Caco-2 (cell line): ENCODE data around the gene BAIAP2L2. TPM values are rescaled to one million over a fixed set of nuclear protein-coding genes. Genes with fewer than 3 reads are reported as not detected.

Source experiments
- BruUV-seq: library from RNA; stranded (reverse); fragments of 400-500 nt; replicated peaks from 2 replicates; lab custom pipeline; 2021; lab: Mats Ljungman, UMichigan
- CTCF ChIA-PET: fragments of 300-600 bp; sonication (Branson Sonifier 250); formaldehyde crosslinking; loops from one replicate; lab custom pipeline; 2022; ENCODE audit warnings: antibody characterized with exemption; lab: Charles Lee
- POLR2A ChIA-PET: fragments of 300-600 bp; sonication (Branson Sonifier 250); formaldehyde crosslinking; loops from one replicate; lab custom pipeline; 2022; ENCODE audit warnings: antibody characterized with exemption; lab: Charles Lee
- DNase-seq, 2 experiments: peaks; one replicate each; pipeline versions ENCODE4 v3.0.0 to v3.0.0-alpha.2; 2020 to 2022
- H3K27me3 ChIP-seq: replicated peaks from 2 replicates; pipeline ENCODE4 v1.6.0; 2011; ENCODE audit warnings: low read length; ENCODE audit not compliant: control insufficient read depth, insufficient read depth
- H3K36me3 ChIP-seq: 2 replicates; pipeline ENCODE4 v1.5.1; 2011; ENCODE audit warnings: low read length; ENCODE audit not compliant: control insufficient read depth, insufficient read depth
- H3K4me1 ChIP-seq: fragments of 250-450 bp; sonication (Bioruptor Pico); 2 replicates; pipeline ENCODE4 v1.5.1; 2020; ENCODE audit warnings: mild to moderate bottlenecking
- H3K4me3 ChIP-seq: 2 replicates; pipeline ENCODE4 v1.5.1; 2011; ENCODE audit warnings: low read depth, mild to moderate bottlenecking, control low read depth, low read length
- H3K9me3 ChIP-seq: fragments of 250-450 bp; sonication (Bioruptor Pico); 2 replicates; pipeline ENCODE4 v1.5.1; 2020; ENCODE audit warnings: mild to moderate bottlenecking, moderate library complexity
- H3K27ac Mint-ChIP-seq: one replicate; pipeline ENCODE4 v1.8.0; 2022; ENCODE audit warnings: mixed read lengths; ENCODE audit not compliant: unreplicated experiment
- H3K27me3 Mint-ChIP-seq: one replicate; pipeline ENCODE4 v1.8.0; 2022; ENCODE audit warnings: mixed read lengths; ENCODE audit not compliant: insufficient read depth, unreplicated experiment
- H3K36me3 Mint-ChIP-seq: one replicate; pipeline ENCODE4 v1.8.0; 2022; ENCODE audit warnings: mild to moderate bottlenecking, mixed read lengths; ENCODE audit not compliant: insufficient read depth, unreplicated experiment
- H3K4me1 Mint-ChIP-seq: one replicate; pipeline ENCODE4 v1.8.0; 2022; ENCODE audit warnings: low read depth, mixed read lengths; ENCODE audit not compliant: unreplicated experiment
- H3K4me3 Mint-ChIP-seq: one replicate; pipeline ENCODE4 v1.8.0; 2022; ENCODE audit warnings: mild to moderate bottlenecking, moderate library complexity, mixed read lengths; ENCODE audit not compliant: unreplicated experiment
- H3K9me3 Mint-ChIP-seq: one replicate; pipeline ENCODE4 v1.8.0; 2022; ENCODE audit warnings: mixed read lengths; ENCODE audit not compliant: unreplicated experiment
- CTCF ChIP-seq, 2 experiments: fragments of 200-600 bp in 1 of 2; IDR thresholded peaks; 1 replicate in 1 of 2; 2 replicates in 1 of 2; pipeline versions ENCODE4 v1.5.1 to v1.8.0; 2011 to 2022; ENCODE audit warnings: antibody characterized with exemption in 1 of 2, control low read depth in 1 of 2, inconsistent platforms in 1 of 2, low read depth in 1 of 2, low read length in 1 of 2, mild to moderate bottlenecking in 1 of 2, moderate library complexity in 1 of 2; ENCODE audit not compliant: insufficient read depth in 1 of 2, severe bottlenecking in 1 of 2, unreplicated experiment in 1 of 2
- intact Hi-C: fragments of 100-400 bp; cut with micrococcal nuclease; formaldehyde crosslinking; loops from one replicate; pipeline ENCODE4 v1.10.0; 2022; ENCODE audit not compliant: unreplicated experiment
- total RNA-seq: library from RNA; stranded (reverse); gene quantifications from 2 replicates; pipeline ENCODE4 v1.2.3, GENCODE V29; 2022

The BAIAP2L2 gene
- total RNA-seq, 1 experiment from 2014 or later, result 4.4 TPM

GRCh38 chr22:38085501-38085900 lies 25.0 kb downstream of the BAIAP2L2 start:
- POLR2A ChIA-PET, result no interaction called here
- Mint-ChIP-seq H3K27me3 (no peaks in the 10 kb centered on the region), H3K36me3 (peaks cover 16% of the 10 kb centered on the region)

GRCh38 chr22:38085056-38085455 lies 25.4 kb downstream of the BAIAP2L2 start:
- ChIA-PET POLR2A (no interaction called here), CTCF (no interaction called here)
- Histone ChIP-seq H3K4me1 (peaks cover 3% of the 10 kb centered on the region; the same call in 1 of the 2 replicates), H3K4me3 (no peak overlapping the region), H3K36me3 (peaks cover 1% of the 10 kb centered on the region; the same call in 1 of the 2 replicates), H3K27me3 (no peaks in the 10 kb centered on the region), H3K9me3 (no peaks in the 10 kb centered on the region)
- peaks cover 16% of the 10 kb centered on the region for H3K36me3 Mint-ChIP-seq
- H3K4me3 Mint-ChIP-seq, result no peak overlapping the region
- BruUV-seq, result no TSS peak
- H3K4me1 Mint-ChIP-seq, result peaks cover 6% of the 10 kb centered on the region
- H3K27me3 Mint-ChIP-seq, result no peaks in the 10 kb centered on the region
- DNase-seq, result no peak
- H3K27ac Mint-ChIP-seq, result peak overlapping the region; percentile 74
- no peaks in the 10 kb centered on the region for H3K9me3 Mint-ChIP-seq
- no peak for TF ChIP-seq CTCF (IDR thresholded peaks at IDR 0.05; ENCODE audit: insufficient read depth in 1 of 2, low read depth in 1 of 2, low read length in 1 of 2, severe bottlenecking in 1 of 2, unreplicated experiment in 1 of 2)
- intact Hi-C loops, result no loop called here

More at GRCh38 chr22:38085501-38085900, 25.0 kb downstream of the BAIAP2L2 start:
- H3K4me3 Mint-ChIP-seq, result no peak overlapping the region
- H3K4me1 Mint-ChIP-seq, result peaks cover 6% of the 10 kb centered on the region
- Histone ChIP-seq H3K36me3 (peaks cover 1% of the 10 kb centered on the region; the same call in 1 of the 2 replicates), H3K27me3 (no peaks in the 10 kb centered on the region), H3K4me3 (no peak overlapping the region), H3K9me3 (no peaks in the 10 kb centered on the region), H3K4me1 (peaks cover 3% of the 10 kb centered on the region; the same call in 1 of the 2 replicates)
- no peaks in the 10 kb centered on the region for H3K9me3 Mint-ChIP-seq
- intact Hi-C loops, result no loop called here
- TF ChIP-seq CTCF (IDR thresholded peaks at IDR 0.05; ENCODE audit: insufficient read depth in 1 of 2, low read depth in 1 of 2, low read length in 1 of 2, severe bottlenecking in 1 of 2, unreplicated experiment in 1 of 2), result no peak
- no TSS peak for BruUV-seq
- CTCF ChIA-PET, result no interaction called here
- H3K27ac Mint-ChIP-seq, result no peak overlapping the region
- no peak for DNase-seq

- H3K4me3 ChIP-seq, result no peak within 1 kb of the TSS
- POLR2A ChIA-PET, result interaction anchor here (0.6 kb wide), 1 partner anchor 135 kb away, joined by 3 read pairs; no protein-coding TSS in a partner anchor
- CTCF ChIA-PET, result interaction anchor here (0.6 to 1.4 kb wide), 3 partner anchors 15 to 31 kb away, joined by 3 to 6 read pairs (median 4); no protein-coding TSS in a partner anchor
- no peaks in the 10 kb centered on the region for H3K27me3 ChIP-seq
- Mint-ChIP-seq H3K9me3 (no peaks in the 10 kb centered on the region), H3K27me3 (no peaks in the 10 kb centered on the region), H3K4me3 (no peak within 1 kb of the TSS), H3K4me1 (peaks cover 6% of the 10 kb centered on the region), H3K36me3 (peaks cover 16% of the 10 kb centered on the region), H3K27ac (peak within 1 kb of the TSS; percentile 74)
- H3K9me3 ChIP-seq, result no peaks in the 10 kb centered on the region
- intact Hi-C loops, result no loop called here
- TF ChIP-seq CTCF (IDR thresholded peaks at IDR 0.05; ENCODE audit: insufficient read depth in 1 of 2, low read depth in 1 of 2, low read length in 1 of 2, severe bottlenecking in 1 of 2, unreplicated experiment in 1 of 2), result no peak
- H3K36me3 ChIP-seq, result peaks cover 1% of the 10 kb centered on the region; the same call in 1 of the 2 replicates
- BruUV-seq, result no TSS peak
- H3K4me1 ChIP-seq, result peaks cover 3% of the 10 kb centered on the region; the same call in 1 of the 2 replicates
- DNase-seq, result peak in 1 of 2 experiments; percentile 52
Observed at GRCh38 chr22:38083931-38084631, 26.4 kb downstream of the BAIAP2L2 start, which contains the start of gene SLC16A8. SLC16A8 (minus strand) TSS chr22:38084184; CDS start chr22:38082873, 1,311 bp downstream.
